H9 (cell line): ENCODE data around the gene WDR20. TPM values are rescaled to one million over a fixed set of nuclear protein-coding genes. Genes with fewer than 3 reads are reported as not detected.
A peak's percentile ranks its signal among the peaks of the same experiment; 100 is the strongest.

Experiments used
- DNase-seq: peaks from one replicate; pipeline ENCODE4 v3.0.0-alpha.2; 2017
- H2AFZ ChIP-seq: one replicate; pipeline ENCODE4 v1.6.1; 2013; ENCODE audit warnings: mild to moderate bottlenecking, low read length, control low read depth, moderate library complexity
- H2AK5ac ChIP-seq: 2 replicates; pipeline ENCODE4 v1.6.1; 2013; ENCODE audit warnings: low read length, control low read depth, mixed read lengths; ENCODE audit not compliant: insufficient read length
- H2BK120ac ChIP-seq: one replicate; pipeline ENCODE4 v1.6.1; 2013; ENCODE audit warnings: low read depth, mild to moderate bottlenecking, low read length, control low read depth, inconsistent platforms; ENCODE audit not compliant: poor library complexity, severe bottlenecking
- H2BK12ac ChIP-seq: 2 replicates; pipeline ENCODE4 v1.6.1; 2013; ENCODE audit warnings: low read length, control low read depth, mixed read lengths, low read depth; ENCODE audit not compliant: insufficient read length
- H2BK15ac ChIP-seq: 2 replicates; pipeline ENCODE4 v1.6.1; 2013; ENCODE audit warnings: low read depth, low read length, control low read depth
- H2BK20ac ChIP-seq: one replicate; pipeline ENCODE4 v1.6.1; 2013; ENCODE audit warnings: low read depth, mild to moderate bottlenecking, low read length, control low read depth, inconsistent platforms; ENCODE audit not compliant: poor library complexity, severe bottlenecking
- H2BK5ac ChIP-seq: 2 replicates; pipeline ENCODE4 v1.6.1; 2013; ENCODE audit warnings: low read length, control low read depth, mixed read lengths; ENCODE audit not compliant: insufficient read length
- H3K14ac ChIP-seq: 2 replicates; pipeline ENCODE4 v1.6.1; 2013; ENCODE audit warnings: low read length, control low read depth; ENCODE audit not compliant: insufficient read depth
- H3K18ac ChIP-seq: 2 replicates; pipeline ENCODE4 v1.6.1; 2013; ENCODE audit warnings: low read depth, mild to moderate bottlenecking, mixed read lengths, low read length, control low read depth; ENCODE audit not compliant: insufficient read length
- H3K23ac ChIP-seq: 2 replicates; pipeline ENCODE4 v1.6.1; 2013; ENCODE audit warnings: low read length, control low read depth, mixed read lengths, low read depth; ENCODE audit not compliant: insufficient read length
- H3K23me2 ChIP-seq: 2 replicates; pipeline ENCODE4 v1.6.1; 2013; ENCODE audit warnings: low read depth, mild to moderate bottlenecking, mixed read lengths, low read length, control low read depth; ENCODE audit not compliant: insufficient read length, poor library complexity, severe bottlenecking
- H3K27ac ChIP-seq: 2 replicates; pipeline ENCODE4 v1.5.1; 2013; ENCODE audit warnings: low read length, control low read depth, mixed read lengths, low read depth; ENCODE audit not compliant: insufficient read length
- H3K27me3 ChIP-seq: 2 replicates; pipeline ENCODE4 v1.6.1; 2013; ENCODE audit warnings: low read length, control low read depth, inconsistent platforms; ENCODE audit not compliant: insufficient read depth
- H3K4ac ChIP-seq: 2 replicates; pipeline ENCODE4 v1.6.1; 2013; ENCODE audit warnings: low read depth, mild to moderate bottlenecking, control low read depth, inconsistent platforms, low read length, moderate library complexity
- H3K4me1 ChIP-seq: 2 replicates; pipeline ENCODE4 v1.6.1; 2013; ENCODE audit warnings: low read length, control low read depth, inconsistent platforms; ENCODE audit not compliant: insufficient read depth
- H3K4me2 ChIP-seq: 2 replicates; pipeline ENCODE4 v1.6.1; 2013; ENCODE audit warnings: low read length, control low read depth, mixed read lengths; ENCODE audit not compliant: insufficient read length, insufficient read depth
- H3K56ac ChIP-seq: 2 replicates; pipeline ENCODE4 v1.6.1; 2013; ENCODE audit warnings: low read depth, mild to moderate bottlenecking, mixed read lengths, low read length, control low read depth; ENCODE audit not compliant: insufficient read length
- H3K79me1 ChIP-seq: 2 replicates; pipeline ENCODE4 v1.6.1; 2013; ENCODE audit warnings: low read depth, mild to moderate bottlenecking, moderate library complexity, low read length, control low read depth, inconsistent platforms; ENCODE audit not compliant: insufficient read depth, poor library complexity, severe bottlenecking
- H3K79me2 ChIP-seq: 2 replicates; pipeline ENCODE4 v1.6.1; 2013; ENCODE audit warnings: low read length, control low read depth, inconsistent platforms; ENCODE audit not compliant: insufficient read depth
- H3K9ac ChIP-seq: 2 replicates; pipeline ENCODE4 v1.6.1; 2013; ENCODE audit warnings: low read length, control low read depth, mixed read lengths; ENCODE audit not compliant: insufficient read length; ENCODE audit errors: extremely low read depth
- H3K9me3 ChIP-seq: one replicate; pipeline ENCODE4 v1.6.1; 2013; ENCODE audit warnings: low read depth, low read length, inconsistent platforms; ENCODE audit not compliant: control insufficient read depth
- H3T11ph ChIP-seq: one replicate; pipeline ENCODE4 v1.6.1; 2013; ENCODE audit warnings: mild to moderate bottlenecking, low read length, control low read depth, inconsistent platforms
- H4K20me1 ChIP-seq: one replicate; pipeline ENCODE4 v1.6.1; 2013; ENCODE audit not compliant: control insufficient read depth, insufficient read length, insufficient read depth
- H4K5ac ChIP-seq: 2 replicates; pipeline ENCODE4 v1.6.1; 2013; ENCODE audit warnings: low read depth, mild to moderate bottlenecking, mixed read lengths, low read length, control low read depth; ENCODE audit not compliant: insufficient read length
- H4K8ac ChIP-seq: replicated peaks from 2 replicates; pipeline ENCODE4 v1.6.1; 2013; ENCODE audit warnings: low read length, control low read depth, mixed read lengths, low read depth; ENCODE audit not compliant: insufficient read length
- H4K91ac ChIP-seq: 2 replicates; pipeline ENCODE4 v1.6.1; 2013; ENCODE audit warnings: low read depth, mild to moderate bottlenecking, moderate library complexity, mixed read lengths, low read length, control low read depth; ENCODE audit not compliant: insufficient read length
- H3K27ac Mint-ChIP-seq, 3 experiments: 2 replicates in 2 of 3; 3 replicates in 1 of 3; pipeline ENCODE4 v1.8.0; 2020 to 2021; ENCODE audit warnings: mixed read lengths in 3 of 3, mild to moderate bottlenecking in 1 of 3, moderate library complexity in 1 of 3
- H3K27me3 Mint-ChIP-seq: 2 replicates; pipeline ENCODE4 v1.8.0; 2021; ENCODE audit warnings: low read depth, mild to moderate bottlenecking, moderate library complexity, mixed read lengths
- H3K36me3 Mint-ChIP-seq, 3 experiments: 2 replicates in 2 of 3; 3 replicates in 1 of 3; pipeline ENCODE4 v1.8.0; 2020 to 2021; ENCODE audit warnings: low read depth in 3 of 3, mixed read lengths in 3 of 3; ENCODE audit not compliant: insufficient read depth in 1 of 3
- H3K4me1 Mint-ChIP-seq, 2 experiments: 2 replicates each; pipeline ENCODE4 v1.8.0; 2020; ENCODE audit warnings: mixed read lengths in 2 of 2
- H3K4me3 Mint-ChIP-seq, 2 experiments: 2 replicates in 1 of 2; 3 replicates in 1 of 2; pipeline ENCODE4 v1.8.0; 2020 to 2021; ENCODE audit warnings: mild to moderate bottlenecking in 2 of 2, mixed read lengths in 2 of 2, moderate library complexity in 1 of 2
- H3K9me3 Mint-ChIP-seq, 2 experiments: 2 replicates in 1 of 2; 3 replicates in 1 of 2; pipeline ENCODE4 v1.8.0; 2020; ENCODE audit warnings: mild to moderate bottlenecking in 2 of 2, mixed read lengths in 2 of 2, moderate library complexity in 1 of 2
- CTCF ChIP-seq: fragments of 200-600 bp; sonication (generic); conservative IDR thresholded peaks from 3 replicates; pipeline ENCODE4 v1.8.0; 2021; ENCODE audit warnings: antibody characterized with exemption, mild to moderate bottlenecking
- WGBS: extraction: QIAGEN DNeasy Blood & Tissue Kit; methylation state at CpG from one replicate; pipeline ENCODE4 v1.1.7; 2013; ENCODE audit warnings: missing lambda C conversion rate, low lambda C conversion rate, mixed read lengths; ENCODE audit not compliant: insufficient read length; ENCODE audit errors: extremely low coverage; 5-methylcytosine and 5-hydroxymethylcytosine counted together
- total RNA-seq: library from RNA; stranded (reverse); gene quantifications from 2 replicates; pipeline ENCODE4 v1.2.1, GENCODE V29; 2021

WDR20 gene
- total RNA-seq, 1 experiment from 2014 or later, result 31.6 TPM

DNA sequence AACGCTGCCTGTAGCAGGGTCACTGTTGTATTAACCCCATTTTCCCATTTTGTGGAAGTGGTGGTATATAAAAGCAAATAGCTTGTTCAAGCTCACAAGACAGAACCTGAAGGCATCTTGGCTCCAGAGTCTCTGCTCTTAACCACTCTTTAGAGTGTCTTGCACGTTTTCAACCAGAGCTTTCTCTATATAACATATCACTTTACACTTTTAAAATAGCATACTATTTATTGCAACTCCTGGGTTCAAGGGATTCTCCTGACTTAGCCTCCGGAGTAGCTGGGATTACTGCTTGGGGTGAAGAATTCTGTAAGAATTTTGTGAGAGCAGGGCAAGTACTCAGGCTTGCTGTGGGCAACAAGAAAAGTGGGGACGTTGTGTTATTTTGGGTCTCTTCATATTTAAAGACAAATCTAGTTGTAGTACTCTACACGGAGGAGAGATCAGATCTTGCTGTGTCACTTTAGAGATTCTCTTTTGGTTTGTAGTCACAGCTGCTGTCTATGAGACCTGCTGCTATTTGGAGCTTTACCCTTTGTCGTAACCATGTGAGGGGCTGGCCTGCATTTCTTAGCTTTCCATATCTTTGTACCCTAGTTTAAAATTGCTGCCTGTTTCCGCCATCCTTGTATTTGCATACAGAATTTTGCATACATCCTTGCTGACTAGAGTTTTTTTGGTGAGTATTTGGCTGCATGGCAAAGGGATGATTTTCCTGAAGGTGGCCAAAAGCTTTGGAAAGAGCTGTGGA, 40.7 kb downstream of the WDR20 start:
- no peak overlapping the region for H2AFZ ChIP-seq
- no peaks in the 10 kb centered on the region for H3K4me1 ChIP-seq
- Mint-ChIP-seq H3K27ac (peak overlapping the region in 2 of 3 experiments; percentile 21 to 95; a peak in 4 of 7 replicates), H3K36me3 (peaks cover 0 to 2% (median under 1%) of the 10 kb centered on the region in 3 experiments; a peak in 1 of 7 replicates), H3K27me3 (no peaks in the 10 kb centered on the region; the same call in 1 of the 2 replicates), H3K9me3 (no peaks in the 10 kb centered on the region), H3K4me3 (no peak overlapping the region), H3K4me1 (peaks cover 24% of the 10 kb centered on the region in 2 experiments)
- no peak overlapping the region for H2BK120ac ChIP-seq
- no CpG with 5 or more reads among the region's 7 CpGs for WGBS
- H4K91ac ChIP-seq, result no peak overlapping the region
- H3K27me3 ChIP-seq, result no peaks in the 10 kb centered on the region
- no peak overlapping the region for H3K14ac ChIP-seq
- no peak overlapping the region for H3K56ac ChIP-seq
- H3T11ph ChIP-seq, result no peak overlapping the region
- no peak overlapping the region for H2AK5ac ChIP-seq
- no peak overlapping the region for H3K18ac ChIP-seq
- H3K79me1 ChIP-seq, result peaks cover 9% of the 10 kb centered on the region
- no peaks in the 10 kb centered on the region for H3K9me3 ChIP-seq
- H2BK12ac ChIP-seq, result no peak overlapping the region
- no peak overlapping the region for H2BK20ac ChIP-seq
- DNase-seq, result no peak
- no peak overlapping the region for H3K4me2 ChIP-seq
- no peak overlapping the region for H4K8ac ChIP-seq
- no peak overlapping the region for H2BK15ac ChIP-seq
- H3K23ac ChIP-seq, result no peak overlapping the region
- peaks cover 8% of the 10 kb centered on the region; the same call in 1 of the 2 replicates for H3K79me2 ChIP-seq
- H4K20me1 ChIP-seq, result no peaks in the 10 kb centered on the region
- H3K9ac ChIP-seq, result no peak overlapping the region
- H3K23me2 ChIP-seq, result no peaks in the 10 kb centered on the region
- no peak overlapping the region for H3K4ac ChIP-seq
- no peak for TF ChIP-seq CTCF
- no peak overlapping the region for H2BK5ac ChIP-seq
- no peak overlapping the region for H4K5ac ChIP-seq
- H3K27ac ChIP-seq, result no peak overlapping the region
